Measurements from ENCODE around the gene TTC7B.

TTC7B gene

GRCh38 chr14:90760591-90761316, 55.5 kb downstream of the TTC7B start:
- no peak overlapping the region for H2AK5ac ChIP-seq (ENCODE audit: low read length)
- peaks cover 6 to 12% of the 10 kb centered on the region in 2 experiments for H3K4me1 ChIP-seq (ENCODE audit: control insufficient read depth in 1 of 2, insufficient read depth in 2 of 2, low read length in 2 of 2)
- H2BK120ac ChIP-seq (ENCODE audit: insufficient read depth, low read length, poor library complexity) = no peak overlapping the region
- peaks cover 0 to 3% of the 10 kb centered on the region in 2 experiments for H3K36me3 ChIP-seq (ENCODE audit: control insufficient read depth in 1 of 2, insufficient read depth in 2 of 2, low read length in 2 of 2)
- no peaks in the 10 kb centered on the region for H3K27me3 ChIP-seq (ENCODE audit: insufficient read depth, low read length)
- no CpG with 5 or more reads among the region's 4 CpGs for WGBS (ENCODE audit: extremely low coverage, insufficient coverage, insufficient read length)
- H3K4ac ChIP-seq (ENCODE audit: low read depth, low read length) = no peak overlapping the region
- H3K4me3 ChIP-seq (ENCODE audit: low read depth, low read length) = no peak overlapping the region
- H4K12ac ChIP-seq (ENCODE audit: low read depth, low read length) = no peak overlapping the region
- no peak overlapping the region for H3K27ac ChIP-seq (ENCODE audit: low read depth, low read length)
- peaks cover 3% of the 10 kb centered on the region for H3K79me1 ChIP-seq (ENCODE audit: low read length)
- no peak overlapping the region for H4K91ac ChIP-seq (ENCODE audit: low read depth, low read length)
- no peak overlapping the region for H3K4me2 ChIP-seq (ENCODE audit: low read length)
- no peaks in the 10 kb centered on the region for H3K9me3 ChIP-seq (ENCODE audit: insufficient read depth, low read depth, low read length)
- no peak overlapping the region for H4K8ac ChIP-seq (ENCODE audit: low read depth, low read length)
- H2BK5ac ChIP-seq (ENCODE audit: low read depth, low read length, poor library complexity) = no peak overlapping the region
- H3K18ac ChIP-seq (ENCODE audit: low read length) = no peak overlapping the region
- no peak overlapping the region for H3K23ac ChIP-seq (ENCODE audit: low read length)
- H2BK12ac ChIP-seq (ENCODE audit: low read length) = no peak overlapping the region
- H3K79me2 ChIP-seq (ENCODE audit: control insufficient read depth, insufficient read depth, low read length, poor library complexity) = peaks cover 2% of the 10 kb centered on the region
- H2AFZ ChIP-seq (ENCODE audit: insufficient read depth, low read length, poor library complexity) = no peak overlapping the region
- no peak overlapping the region for H3K14ac ChIP-seq (ENCODE audit: low read length)
- DNase-seq = peak; percentile 35 to 73
- no peak overlapping the region for H3K9ac ChIP-seq (ENCODE audit: low read length)

- WGBS (ENCODE audit: extremely low coverage, insufficient coverage, insufficient read length) = no CpG with 5 or more reads among the region's 4 CpGs
Observed at GRCh38 chr14:90760078-90760444, 56.2 kb downstream of the TTC7B start.

DNA sequence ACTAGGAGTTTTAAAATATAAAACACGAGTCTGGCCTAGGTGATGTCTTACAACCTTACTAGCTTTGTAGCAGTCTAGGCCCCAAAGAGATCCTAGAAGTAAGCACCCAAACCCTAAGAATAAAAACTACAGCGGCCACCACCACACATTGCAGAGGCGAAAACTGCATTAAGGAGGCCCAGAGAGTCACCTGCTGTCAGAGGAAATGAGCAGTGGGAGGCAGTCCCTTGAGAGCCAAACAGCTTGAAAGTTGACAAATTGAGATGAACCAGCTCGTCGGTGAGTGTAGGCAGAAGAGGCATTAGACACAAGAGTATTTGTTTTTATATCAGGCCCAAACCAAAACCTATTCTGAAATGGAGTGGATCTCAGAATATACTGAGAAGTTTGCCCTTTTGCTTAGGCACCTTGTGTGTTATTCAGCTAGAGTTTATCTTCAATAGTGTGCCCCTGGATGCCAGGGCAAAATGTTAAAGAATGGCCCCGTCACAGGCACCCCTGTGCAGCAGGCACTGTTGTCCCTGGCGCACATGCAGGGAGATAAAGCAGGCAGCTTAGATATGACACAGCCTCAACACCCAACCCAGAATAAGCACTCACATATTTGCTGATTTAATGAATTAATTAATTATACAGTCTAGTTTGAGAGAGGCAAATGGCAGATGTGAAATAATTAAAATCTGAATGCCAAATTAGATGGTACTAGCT, 56.7 kb downstream of the TTC7B start:
- Histone ChIP-seq H2BK5ac (ENCODE audit: low read depth, low read length, poor library complexity) (no peak overlapping the region), H2AFZ (ENCODE audit: insufficient read depth, low read length, poor library complexity) (no peak overlapping the region), H4K12ac (ENCODE audit: low read depth, low read length) (no peak overlapping the region), H3K23ac (ENCODE audit: low read length) (no peak overlapping the region), H3K18ac (ENCODE audit: low read length) (no peak overlapping the region), H3K4ac (ENCODE audit: low read depth, low read length) (no peak overlapping the region), H3K14ac (ENCODE audit: low read length) (no peak overlapping the region), H2BK12ac (ENCODE audit: low read length) (no peak overlapping the region), H3K4me3 (ENCODE audit: low read depth, low read length) (no peak overlapping the region), H3K27ac (ENCODE audit: low read depth, low read length) (no peak overlapping the region), H3K9me3 (ENCODE audit: insufficient read depth, low read depth, low read length) (no peaks in the 10 kb centered on the region), H3K36me3 (ENCODE audit: control insufficient read depth in 1 of 2, insufficient read depth in 2 of 2, low read length in 2 of 2) (peaks cover 0 to 3% of the 10 kb centered on the region in 2 experiments), H3K9ac (ENCODE audit: low read length) (no peak overlapping the region), H2AK5ac (ENCODE audit: low read length) (no peak overlapping the region), H3K79me2 (ENCODE audit: control insufficient read depth, insufficient read depth, low read length, poor library complexity) (peaks cover 2% of the 10 kb centered on the region), H4K91ac (ENCODE audit: low read depth, low read length) (no peak overlapping the region), H3K79me1 (ENCODE audit: low read length) (peaks cover 3% of the 10 kb centered on the region), H4K8ac (ENCODE audit: low read depth, low read length) (no peak overlapping the region), H3K27me3 (ENCODE audit: insufficient read depth, low read length) (no peaks in the 10 kb centered on the region), H3K4me1 (ENCODE audit: control insufficient read depth in 1 of 2, insufficient read depth in 2 of 2, low read length in 2 of 2) (peaks cover 6 to 12% of the 10 kb centered on the region in 2 experiments), H2BK120ac (ENCODE audit: insufficient read depth, low read length, poor library complexity) (no peak overlapping the region), H3K4me2 (ENCODE audit: low read length) (no peak overlapping the region)
- no CpG with 5 or more reads among the region's 7 CpGs for WGBS (ENCODE audit: extremely low coverage, insufficient coverage, insufficient read length)
- DNase-seq = no peak

More at GRCh38 chr14:90760078-90760444, 56.2 kb downstream of the TTC7B start:
- DNase-seq = no peak
- Histone ChIP-seq H2BK120ac (ENCODE audit: insufficient read depth, low read length, poor library complexity) (no peak overlapping the region), H2AFZ (ENCODE audit: insufficient read depth, low read length, poor library complexity) (no peak overlapping the region), H3K4me1 (ENCODE audit: control insufficient read depth in 1 of 2, insufficient read depth in 2 of 2, low read length in 2 of 2) (peaks cover 6 to 12% of the 10 kb centered on the region in 2 experiments), H4K91ac (ENCODE audit: low read depth, low read length) (no peak overlapping the region), H2AK5ac (ENCODE audit: low read length) (no peak overlapping the region), H2BK5ac (ENCODE audit: low read depth, low read length, poor library complexity) (no peak overlapping the region), H3K18ac (ENCODE audit: low read length) (no peak overlapping the region), H3K36me3 (ENCODE audit: control insufficient read depth in 1 of 2, insufficient read depth in 2 of 2, low read length in 2 of 2) (peaks cover 0 to 3% of the 10 kb centered on the region in 2 experiments), H4K8ac (ENCODE audit: low read depth, low read length) (no peak overlapping the region), H3K14ac (ENCODE audit: low read length) (no peak overlapping the region), H3K9ac (ENCODE audit: low read length) (no peak overlapping the region), H3K79me1 (ENCODE audit: low read length) (peaks cover 3% of the 10 kb centered on the region), H3K4me2 (ENCODE audit: low read length) (no peak overlapping the region), H3K27me3 (ENCODE audit: insufficient read depth, low read length) (no peaks in the 10 kb centered on the region), H3K4me3 (ENCODE audit: low read depth, low read length) (no peak overlapping the region), H3K23ac (ENCODE audit: low read length) (no peak overlapping the region), H3K27ac (ENCODE audit: low read depth, low read length) (no peak overlapping the region), H4K12ac (ENCODE audit: low read depth, low read length) (no peak overlapping the region), H3K9me3 (ENCODE audit: insufficient read depth, low read depth, low read length) (no peaks in the 10 kb centered on the region), H3K4ac (ENCODE audit: low read depth, low read length) (no peak overlapping the region), H3K79me2 (ENCODE audit: control insufficient read depth, insufficient read depth, low read length, poor library complexity) (peaks cover 2% of the 10 kb centered on the region), H2BK12ac (ENCODE audit: low read length) (no peak overlapping the region)

GRCh38 chr14:90758959-90759358, 57.3 kb downstream of the TTC7B start:
- Histone ChIP-seq H2AFZ (ENCODE audit: insufficient read depth, low read length, poor library complexity) (no peak overlapping the region), H3K4me3 (ENCODE audit: low read depth, low read length) (no peak overlapping the region), H4K8ac (ENCODE audit: low read depth, low read length) (peak overlapping the region; percentile 32), H3K4ac (ENCODE audit: low read depth, low read length) (no peak overlapping the region), H2BK5ac (ENCODE audit: low read depth, low read length, poor library complexity) (no peak overlapping the region), H2BK12ac (ENCODE audit: low read length) (no peak overlapping the region), H3K27me3 (ENCODE audit: insufficient read depth, low read length) (no peaks in the 10 kb centered on the region), H3K27ac (ENCODE audit: low read depth, low read length) (no peak overlapping the region), H2BK120ac (ENCODE audit: insufficient read depth, low read length, poor library complexity) (no peak overlapping the region), H3K9me3 (ENCODE audit: insufficient read depth, low read depth, low read length) (no peaks in the 10 kb centered on the region), H3K36me3 (ENCODE audit: control insufficient read depth in 1 of 2, insufficient read depth in 2 of 2, low read length in 2 of 2) (peaks cover 0 to 3% of the 10 kb centered on the region in 2 experiments), H4K12ac (ENCODE audit: low read depth, low read length) (peak overlapping the region; percentile 58), H3K4me2 (ENCODE audit: low read length) (no peak overlapping the region), H3K9ac (ENCODE audit: low read length) (no peak overlapping the region), H3K79me2 (ENCODE audit: control insufficient read depth, insufficient read depth, low read length, poor library complexity) (peaks cover 2% of the 10 kb centered on the region), H3K23ac (ENCODE audit: low read length) (no peak overlapping the region), H3K14ac (ENCODE audit: low read length) (no peak overlapping the region), H3K4me1 (ENCODE audit: control insufficient read depth in 1 of 2, insufficient read depth in 2 of 2, low read length in 2 of 2) (peaks cover 6 to 12% of the 10 kb centered on the region in 2 experiments), H3K18ac (ENCODE audit: low read length) (no peak overlapping the region), H3K79me1 (ENCODE audit: low read length) (peaks cover 3% of the 10 kb centered on the region), H2AK5ac (ENCODE audit: low read length) (no peak overlapping the region), H4K91ac (ENCODE audit: low read depth, low read length) (peak overlapping the region; percentile 36)
- DNase-seq = no peak
- no CpG with 5 or more reads among the region's 13 CpGs for WGBS (ENCODE audit: extremely low coverage, insufficient coverage, insufficient read length)

All from trophoblast cell (in vitro differentiated cells and primary cell).